ENCODE results near the gene NUDT8.
"Not testable (repeated sequence)": the region's sequence is repeated elsewhere in the genome, so short reads cannot be mapped to it uniquely, and the experiment has no call there.

Gene NUDT8

DNA sequence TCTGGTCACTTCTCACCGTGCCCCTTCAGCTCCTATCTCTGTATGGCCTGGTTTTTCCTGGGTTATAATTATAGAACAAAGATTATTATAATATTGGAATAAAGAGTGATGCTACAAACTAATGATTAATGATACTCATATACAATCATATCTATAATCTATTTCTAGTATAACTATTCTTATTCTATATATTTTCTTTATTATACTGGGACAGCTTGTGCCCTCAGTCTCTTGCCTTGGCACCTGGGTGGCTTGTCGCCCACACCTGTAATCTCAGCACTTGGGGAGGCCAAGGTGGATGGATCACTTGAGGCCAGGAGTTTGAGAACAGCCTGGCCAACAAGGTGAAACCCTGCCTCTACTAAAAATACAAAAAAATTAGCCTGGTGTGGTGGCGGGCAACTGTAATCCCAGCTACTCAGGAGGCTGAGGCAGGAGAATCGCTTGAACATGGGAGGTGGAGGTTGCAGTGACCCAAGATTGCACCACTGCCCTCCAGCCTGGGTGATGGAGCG is 30.0 kb upstream of the NUDT8 start:
- not testable (repeated sequence) for DNase-seq

DNA sequence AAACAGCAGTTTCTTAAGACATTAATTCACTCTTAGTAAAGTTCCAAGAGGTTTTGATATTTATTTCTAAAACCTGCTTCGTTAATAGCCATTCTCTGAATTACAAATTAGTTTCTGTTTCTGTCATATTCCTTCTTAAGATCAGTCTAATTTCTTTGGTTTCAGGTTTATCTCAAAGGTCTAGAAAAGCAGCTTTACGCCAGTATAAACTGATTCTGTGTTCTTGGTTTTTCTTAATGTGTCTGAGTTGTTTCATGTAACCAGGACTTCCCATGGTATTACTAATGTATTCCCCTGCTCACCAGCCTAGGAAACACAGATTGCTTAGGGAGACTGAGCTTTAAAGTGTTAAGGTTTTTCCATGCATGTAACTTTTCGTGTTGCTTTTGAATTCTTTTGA is 27.6 kb upstream of the NUDT8 start:
- no peak for DNase-seq

DNA sequence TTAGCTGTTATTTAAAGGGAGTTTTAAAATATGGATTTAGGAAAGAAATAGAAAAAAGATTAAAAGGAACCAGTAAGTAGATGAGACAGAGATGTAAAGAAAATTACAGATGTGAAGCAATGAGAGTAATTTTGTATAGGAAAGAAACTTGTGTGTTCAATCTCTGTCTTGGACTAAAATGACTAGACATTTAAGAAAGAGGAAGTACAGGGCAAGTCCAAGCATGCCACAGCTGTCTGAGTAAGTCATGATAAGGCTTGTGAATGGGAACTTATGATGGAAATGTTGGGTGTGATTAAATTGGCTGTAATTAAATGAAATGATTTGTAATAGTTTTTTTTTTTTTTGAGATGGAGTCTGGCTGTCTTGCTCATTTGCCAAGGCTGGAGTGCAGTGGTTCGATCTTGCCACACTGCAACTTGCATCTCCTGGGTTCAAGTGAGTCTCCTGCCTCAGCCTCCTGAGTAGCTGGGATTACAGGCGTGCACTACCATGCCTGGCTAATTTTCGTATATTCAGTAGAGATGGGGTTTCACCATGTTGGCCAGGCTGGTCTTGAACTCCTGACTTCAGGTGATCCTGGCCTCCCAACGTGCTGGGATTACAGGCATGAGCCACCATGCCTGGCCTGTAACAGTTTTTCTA is 26.7 kb upstream of the NUDT8 start:
- no peak for DNase-seq

DNA sequence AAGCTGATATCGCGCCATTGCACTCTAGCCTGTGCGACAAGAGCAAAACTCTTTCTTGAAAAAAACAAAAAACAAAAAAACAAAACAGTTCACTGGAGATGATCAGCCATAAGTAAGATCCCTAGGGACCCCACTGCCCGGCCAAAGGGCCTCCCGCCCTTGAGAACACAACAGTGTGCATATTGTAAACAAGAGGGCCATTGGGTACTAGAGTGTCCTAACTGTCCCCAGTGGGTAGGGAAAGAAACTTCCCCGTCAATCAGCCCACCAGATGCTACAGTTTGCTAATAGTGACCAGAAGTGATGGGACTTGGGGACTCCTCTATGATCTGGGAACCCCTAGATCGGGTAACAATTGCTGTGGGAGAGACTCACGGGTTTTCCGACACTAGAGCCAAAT is 24.5 kb upstream of the NUDT8 start:
- DNase-seq: no peak

DNA sequence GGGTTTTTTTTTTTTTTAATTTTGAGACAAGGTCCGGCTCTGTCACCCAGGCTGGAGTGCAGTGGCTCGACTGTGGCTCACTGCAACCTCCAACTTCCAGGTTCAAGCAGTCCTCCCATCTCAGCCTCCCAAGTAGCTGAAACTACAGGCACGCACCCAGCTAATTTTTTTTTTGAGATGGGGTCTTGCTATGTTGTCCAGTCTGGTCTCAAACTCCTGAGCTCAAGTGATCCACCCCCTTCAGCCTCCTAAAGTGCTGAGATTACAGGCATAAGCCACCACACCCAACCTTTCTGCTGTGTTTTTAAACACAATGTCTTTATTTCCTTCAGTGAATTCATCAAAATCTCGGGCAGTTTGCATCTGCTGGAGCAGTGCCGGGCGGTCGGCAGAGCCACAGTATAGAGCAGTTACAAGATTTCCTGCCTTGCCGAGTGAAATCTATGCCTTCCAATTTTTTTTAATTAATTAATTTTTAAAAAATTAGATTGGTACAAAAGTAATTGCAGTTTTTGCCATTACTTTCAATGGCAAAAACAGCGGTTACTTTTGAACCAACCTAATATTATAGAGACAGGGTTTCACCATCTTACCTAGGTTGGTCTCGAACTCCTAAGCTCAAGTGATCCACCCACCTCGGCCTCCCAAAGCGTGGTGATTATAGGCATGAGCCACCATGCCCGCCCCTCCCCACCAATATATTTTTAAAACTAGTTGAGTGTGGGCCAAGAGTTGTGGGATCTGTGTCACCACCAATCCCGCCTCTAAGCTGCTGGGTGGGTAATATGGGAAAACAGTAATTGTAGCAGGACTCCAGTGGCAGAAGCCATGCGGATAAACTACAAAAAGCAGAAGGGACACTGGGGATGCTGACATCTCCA is 23.5 kb upstream of the NUDT8 start:
- DNase-seq: no peak

DNA sequence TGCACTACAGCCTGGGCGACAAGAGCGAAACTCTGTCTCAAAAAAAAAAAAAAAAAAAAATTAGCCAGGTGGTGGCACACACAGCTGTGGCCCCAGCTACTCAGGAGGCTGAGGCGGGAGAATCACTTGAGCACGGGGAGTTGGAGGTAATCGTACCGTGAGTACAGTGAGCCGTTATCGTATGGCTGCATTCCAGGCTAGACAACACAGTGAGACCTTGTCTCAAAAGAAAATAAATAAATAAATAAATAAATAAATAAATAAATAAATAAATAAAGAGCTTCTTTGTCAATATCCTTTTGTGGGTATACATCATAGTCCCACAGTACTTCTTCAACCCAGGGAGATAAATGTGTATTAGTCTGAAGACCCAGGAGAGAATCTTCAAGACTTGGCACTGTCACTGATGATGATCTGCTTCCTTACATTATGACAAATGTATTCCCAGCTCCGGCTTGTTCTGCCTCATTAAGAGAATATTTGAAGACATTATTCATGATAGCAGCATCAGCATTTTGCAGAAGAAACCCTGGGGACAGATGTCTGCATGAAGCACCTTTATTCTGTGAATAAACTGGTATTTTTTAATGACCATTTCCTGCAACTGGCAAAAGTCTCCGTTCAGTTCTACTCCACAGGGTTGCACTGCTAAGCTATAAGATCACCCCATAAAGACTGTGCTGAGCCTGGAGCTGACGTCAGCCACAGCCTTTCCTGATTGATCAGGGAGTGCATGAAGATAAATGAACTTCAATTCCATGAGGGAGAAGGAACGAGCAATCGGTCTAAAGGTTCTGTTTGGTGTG is 22.4 kb upstream of the NUDT8 start:
- DNase-seq: no peak

DNA sequence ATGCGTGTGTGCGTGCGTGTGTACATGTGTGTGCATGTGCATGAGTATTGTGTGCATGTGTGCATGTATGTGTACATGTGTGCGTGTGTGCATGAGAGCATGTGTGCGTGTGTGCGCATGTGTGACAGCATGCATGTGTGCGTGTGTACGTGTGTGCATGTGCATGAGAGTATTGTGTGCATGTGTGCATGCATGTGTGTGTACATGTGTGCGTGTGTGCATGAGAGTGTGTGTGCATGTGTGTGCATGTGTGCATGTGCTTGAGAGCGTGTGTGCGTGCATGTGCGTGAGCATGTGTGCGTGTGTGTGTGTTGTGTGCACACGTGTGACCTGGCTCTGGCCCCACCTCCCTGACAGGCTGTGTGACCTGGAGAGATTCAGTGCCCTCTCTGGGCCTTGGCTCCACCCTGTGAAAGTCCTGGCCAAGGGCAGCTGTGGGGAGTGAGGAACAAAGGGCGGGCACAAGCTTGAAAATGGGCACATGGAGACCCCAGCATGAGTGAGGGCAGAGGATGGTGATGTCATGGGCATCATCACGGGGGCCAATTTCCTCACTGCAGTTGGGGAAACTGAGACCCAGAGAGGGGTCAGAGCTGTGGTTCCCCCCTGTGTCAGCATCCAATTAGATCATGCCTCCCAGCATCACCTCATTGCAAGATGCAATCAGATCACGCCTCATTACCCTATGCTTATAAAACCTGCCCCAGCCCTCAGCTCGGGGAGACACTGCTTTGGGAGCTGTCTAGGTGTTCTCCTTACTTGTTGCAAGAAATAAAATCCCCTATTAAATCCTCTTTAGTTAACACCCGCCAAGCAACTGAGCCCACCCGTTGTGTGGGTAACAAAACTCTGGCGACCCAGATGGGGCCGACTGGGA is 20.1 kb upstream of the NUDT8 start:
- no peak for DNase-seq

DNA sequence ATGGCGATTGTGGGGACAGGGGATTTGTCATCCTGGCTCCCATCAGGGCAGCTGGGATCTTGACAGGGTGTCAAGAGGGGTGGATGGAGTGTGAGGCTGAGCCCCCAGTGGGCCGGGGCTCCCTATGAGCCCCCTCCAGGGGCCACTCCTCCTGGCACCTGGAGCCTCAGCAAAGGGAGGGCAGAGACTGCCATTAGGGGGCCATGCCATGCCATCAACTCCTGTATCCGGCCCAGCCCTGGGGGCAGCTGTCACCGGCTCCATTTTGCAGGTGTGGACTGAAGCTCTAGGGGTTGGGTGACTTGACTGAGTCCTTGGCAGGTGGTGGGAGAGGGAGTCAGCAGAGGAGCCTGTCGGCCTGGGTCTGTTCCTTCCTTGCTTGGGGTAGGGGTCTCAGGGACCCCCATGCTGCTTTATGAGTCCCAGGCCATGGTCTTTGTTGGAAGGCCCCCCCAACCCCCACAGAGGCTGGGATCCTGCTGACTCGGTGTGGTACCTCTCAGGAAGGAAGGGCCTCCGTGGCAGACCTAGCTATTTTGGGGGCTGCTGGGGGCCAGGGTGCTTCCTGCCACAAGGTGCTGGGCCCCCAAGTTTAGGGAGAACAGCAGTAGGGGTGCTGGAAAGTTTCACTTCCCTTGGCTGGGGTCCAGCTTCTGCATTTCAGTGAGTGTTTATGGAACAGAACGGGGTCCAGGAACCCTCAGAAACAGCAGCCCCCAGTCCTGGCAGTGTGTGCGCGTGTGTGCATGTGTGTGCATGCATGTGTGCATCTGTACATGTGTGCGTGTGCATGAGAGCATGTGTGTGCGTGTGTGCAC is 19.3 kb upstream of the NUDT8 start:
- DNase-seq: no peak

DNA sequence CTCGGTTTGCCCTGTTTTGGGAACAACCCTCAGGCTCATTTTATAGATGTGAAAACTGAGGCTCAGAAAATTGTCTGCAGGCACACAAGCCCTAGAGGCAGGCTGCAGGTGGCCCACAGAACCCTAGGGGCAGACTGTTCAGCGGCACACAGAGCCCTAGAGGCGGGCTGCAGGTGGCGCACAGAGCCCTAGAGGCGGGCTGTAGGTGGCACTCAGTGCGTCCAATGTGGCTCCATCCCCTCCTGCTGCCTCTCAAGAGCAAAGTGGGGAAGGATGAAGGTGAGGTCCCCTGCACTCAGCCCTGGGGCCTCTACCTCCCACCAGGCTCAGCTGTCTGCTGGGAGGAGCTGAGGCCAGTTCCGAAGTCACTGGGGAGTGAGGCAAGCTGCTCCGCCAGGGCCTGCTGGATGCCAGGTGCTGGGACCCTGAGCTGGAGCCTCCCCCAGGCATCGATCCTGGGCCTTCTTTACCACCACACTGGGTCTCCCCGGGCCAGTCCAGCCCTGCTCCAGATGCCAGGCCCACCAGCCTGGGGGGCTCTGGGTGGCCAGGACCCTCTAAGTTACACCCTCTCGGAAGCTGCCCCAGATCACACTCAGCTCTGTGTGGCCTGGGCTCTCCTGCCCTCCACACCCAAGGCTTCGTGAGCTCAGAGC is 18.5 kb upstream of the NUDT8 start:
- DNase-seq: no peak

DNA sequence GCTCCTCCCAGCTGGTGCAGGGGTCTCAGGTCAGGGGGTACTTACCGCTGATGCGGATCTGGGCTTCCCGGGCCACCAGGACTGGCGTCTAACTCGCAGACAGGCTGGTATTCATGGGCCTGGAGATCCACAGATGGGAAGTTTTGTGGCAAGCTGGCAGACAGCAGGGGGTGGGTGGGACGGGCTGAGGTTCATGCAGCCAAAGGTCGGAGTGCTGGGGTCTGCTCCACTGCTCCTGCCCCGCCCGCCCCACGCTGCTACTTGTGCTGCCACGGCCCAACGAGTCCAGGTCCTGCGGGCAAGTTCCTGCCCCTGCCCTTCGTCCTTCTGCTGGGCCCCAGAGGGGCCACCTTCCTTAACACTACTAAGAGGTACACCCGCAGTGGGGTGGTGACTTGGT is 17.7 kb upstream of the NUDT8 start:
- DNase-seq: no peak

DNA sequence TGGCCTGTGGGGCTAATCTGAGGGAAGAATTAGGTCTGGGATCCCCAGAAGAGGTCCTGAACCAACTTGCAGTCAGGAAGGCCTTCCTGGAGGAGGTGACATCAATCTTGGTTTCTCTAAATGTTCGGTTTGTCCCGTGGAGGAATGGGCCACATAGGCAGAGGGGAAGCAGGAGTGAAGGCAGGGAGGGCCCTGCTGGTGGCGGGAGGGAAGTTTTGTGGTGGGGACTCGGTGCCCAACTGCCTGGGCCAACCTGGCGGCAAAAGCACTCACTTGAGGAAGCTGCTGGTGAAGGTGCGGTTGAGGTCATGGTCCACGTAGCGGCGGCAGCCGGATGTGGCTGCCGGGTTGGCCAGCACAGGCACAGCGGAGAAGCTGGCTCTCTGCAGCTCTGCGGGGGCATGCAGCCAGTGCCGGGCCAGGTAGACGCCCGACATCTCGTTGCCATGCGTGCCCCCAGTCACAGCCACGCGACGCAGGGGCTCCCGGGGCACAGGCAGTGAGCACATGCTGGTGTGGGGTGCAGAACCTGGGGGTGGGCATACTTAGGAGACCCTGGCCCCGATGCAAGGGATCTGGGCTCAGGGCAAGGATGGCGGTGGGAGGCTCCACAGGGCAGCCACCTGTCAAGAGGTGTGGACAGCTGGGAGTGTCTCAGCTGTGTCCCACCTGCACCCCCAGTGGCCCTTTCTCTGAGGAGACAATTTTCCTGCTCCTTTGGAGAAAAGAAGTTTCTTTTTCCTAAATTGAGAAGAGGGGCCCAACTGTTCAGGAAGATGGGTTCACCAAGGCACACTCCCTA is 17.0 kb upstream of the NUDT8 start:
- no peak for DNase-seq

DNA sequence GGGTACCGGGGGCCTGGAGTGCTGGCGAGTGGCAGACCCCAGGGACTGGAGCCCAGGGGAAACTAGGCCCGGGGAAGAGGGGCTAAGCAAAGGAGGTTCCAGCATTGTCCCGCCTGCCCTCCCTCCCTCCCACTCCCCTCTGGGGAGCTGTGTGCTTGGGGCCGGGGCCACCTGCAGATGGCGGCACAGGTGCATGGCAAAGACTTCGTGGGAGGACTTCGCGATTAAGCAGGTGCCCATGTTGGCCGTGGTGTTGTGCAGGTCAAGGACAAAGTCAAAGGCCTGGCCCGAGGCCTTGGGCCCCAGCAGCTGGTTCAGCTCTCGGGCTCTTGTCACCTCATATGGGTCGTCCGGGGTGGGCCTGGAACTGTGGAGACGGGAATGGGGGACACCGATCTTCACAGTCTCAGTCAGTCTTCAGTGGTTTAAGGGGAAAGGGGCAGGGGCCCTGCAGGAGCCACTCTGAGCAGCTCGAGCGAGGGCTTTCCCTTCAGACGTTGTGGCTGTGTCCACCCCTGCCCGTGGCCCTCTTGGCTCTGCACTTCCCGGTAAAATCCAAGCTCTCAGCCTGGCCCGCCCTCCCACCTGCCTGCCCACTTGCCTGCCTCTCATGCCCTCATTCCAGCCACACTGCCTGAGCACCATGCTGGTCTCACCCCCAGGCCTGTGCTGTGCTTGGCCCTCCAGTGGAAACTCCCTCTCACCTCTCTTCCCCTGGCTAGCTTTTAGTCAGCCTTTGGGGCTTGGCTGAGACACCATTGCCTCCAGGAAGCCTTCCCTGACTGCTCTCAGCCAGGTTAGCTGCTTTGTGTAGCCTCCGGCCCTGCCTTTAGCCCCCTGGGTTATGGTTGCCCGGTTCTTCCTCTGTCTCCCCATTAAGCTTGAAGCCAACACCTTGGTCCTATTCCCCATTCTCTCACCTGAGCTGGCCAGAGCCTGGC is 16.1 kb upstream of the NUDT8 start:
- DNase-seq: no peak

DNA sequence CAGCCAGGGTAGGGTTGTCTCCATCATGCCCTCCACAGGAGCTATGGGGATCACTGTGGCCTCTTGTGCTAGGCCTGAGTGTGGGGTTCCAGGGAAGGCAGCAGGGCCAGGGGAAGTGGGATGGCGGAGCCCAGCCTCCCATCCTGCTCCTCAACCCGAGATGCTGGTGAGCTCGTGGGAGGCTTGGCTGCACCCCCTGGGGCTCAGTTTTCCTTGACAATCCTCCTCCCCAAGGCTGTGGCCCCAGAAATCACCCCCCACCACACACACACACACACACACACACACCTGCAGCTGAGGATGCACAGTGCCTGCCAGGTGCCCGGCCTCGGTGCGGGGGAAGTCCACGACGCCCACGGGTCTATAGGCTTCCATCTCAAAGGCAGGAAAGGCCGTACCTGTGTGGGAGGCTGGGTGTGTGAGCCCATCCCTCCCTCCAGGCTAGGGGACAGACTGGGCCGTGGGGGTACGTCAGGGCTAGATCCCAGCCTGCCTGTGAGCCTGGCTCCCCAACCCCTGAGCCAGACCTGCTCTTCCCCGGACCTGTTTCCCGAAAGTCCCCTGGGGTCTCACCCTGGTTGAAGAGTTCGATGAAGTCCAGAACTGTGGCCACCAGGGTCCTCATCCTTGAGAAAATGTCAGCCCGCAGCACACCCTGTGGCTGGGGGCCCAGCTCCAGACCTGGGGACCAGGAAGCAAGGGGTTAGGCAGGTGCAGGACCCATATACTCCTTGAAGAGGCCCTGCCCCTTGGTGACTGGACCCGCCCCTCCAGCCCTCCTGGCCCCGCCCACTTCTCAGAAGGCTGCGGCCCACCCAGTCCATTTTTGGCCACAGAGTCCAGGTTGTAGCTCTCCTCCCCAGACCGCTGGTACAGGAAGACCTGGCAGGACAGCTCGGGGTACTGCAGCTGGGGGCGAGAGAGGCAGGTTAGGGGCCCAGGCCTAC is 15.0 kb upstream of the NUDT8 start:
- no peak for DNase-seq

DNA sequence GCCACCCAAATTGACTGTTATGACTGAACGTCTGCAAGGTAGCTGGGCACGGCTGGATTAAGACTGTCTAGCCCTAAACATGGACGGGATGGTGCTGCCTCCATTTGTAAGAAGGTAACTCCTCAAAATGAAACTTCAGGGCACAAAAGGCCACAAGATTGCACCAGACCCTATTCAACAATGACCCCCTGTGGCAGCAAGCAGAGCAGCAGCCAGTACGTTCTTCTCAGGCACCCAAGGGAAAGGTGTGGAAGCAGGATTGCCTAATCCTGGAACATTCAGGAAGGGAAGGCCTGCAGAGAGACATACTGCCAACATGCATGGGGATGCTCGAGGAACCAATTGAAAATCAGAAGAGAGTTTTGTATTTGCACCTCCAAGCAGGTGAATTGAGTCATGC is 14.3 kb upstream of the NUDT8 start:
- DNase-seq: no peak

DNA sequence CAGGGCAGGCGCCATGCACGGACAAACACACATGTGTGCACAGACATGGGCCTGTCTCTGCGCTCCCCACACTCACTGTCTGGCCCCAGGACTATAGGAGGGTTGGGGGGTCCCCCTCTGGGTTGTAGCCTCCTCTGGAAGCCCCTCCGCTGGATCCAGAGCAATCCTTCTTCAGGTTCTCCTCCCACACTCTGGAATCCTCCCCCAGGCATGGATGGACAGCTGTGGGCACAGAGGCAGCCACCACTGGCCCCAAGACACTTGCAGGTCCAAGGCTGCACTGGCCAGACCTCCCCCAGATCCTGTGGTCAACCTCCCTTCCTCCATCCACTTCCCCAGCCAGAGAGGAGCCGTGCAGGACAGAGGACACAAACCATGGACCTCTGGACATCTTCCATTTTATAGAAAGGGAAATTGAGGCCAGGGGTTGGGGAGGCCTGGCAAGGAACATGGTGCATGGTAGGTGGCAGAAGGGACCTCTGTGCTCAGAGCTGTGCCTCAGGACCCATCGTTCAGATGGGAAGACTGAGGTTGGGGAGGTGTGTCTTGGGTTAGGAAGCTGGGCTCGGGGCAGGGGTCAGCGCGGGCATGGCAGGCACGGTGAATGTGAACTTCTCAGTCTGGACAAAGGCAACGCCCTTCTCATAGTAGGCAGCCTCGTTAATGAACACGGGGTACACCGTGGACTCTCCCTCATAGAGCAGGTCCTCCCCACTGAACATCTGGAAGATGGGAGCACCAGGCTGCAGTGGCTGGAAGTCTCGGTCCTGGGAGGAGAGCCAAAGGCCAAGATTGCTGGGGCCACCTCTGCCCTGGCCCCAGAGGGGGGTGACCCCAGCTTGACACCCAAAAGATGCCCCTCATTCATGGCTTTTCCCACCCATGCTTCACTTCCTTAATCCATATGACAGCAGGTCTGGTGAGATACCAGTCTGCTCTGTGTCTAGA is 12.7 kb upstream of the NUDT8 start:
- no peak for DNase-seq
